B cell (primary cell): ENCODE data around the gene ALG9.

Experiments
- EZH2 ChIP-seq: IDR thresholded peaks from 2 replicates; pipeline ENCODE4 v1.6.1; 2012; ENCODE audit warnings: borderline replicate concordance, low read depth, mild to moderate bottlenecking, moderate library complexity, low read length; ENCODE audit not compliant: insufficient read depth, poor library complexity, severe bottlenecking
- TF ChIP-seq, protein P1 (sequence below): fragments of 200-600 bp; IDR thresholded peaks from one replicate; pipeline ENCODE4 v1.8.0; 2022; ENCODE audit warnings: antibody characterized with exemption, mild to moderate bottlenecking

DNA sequence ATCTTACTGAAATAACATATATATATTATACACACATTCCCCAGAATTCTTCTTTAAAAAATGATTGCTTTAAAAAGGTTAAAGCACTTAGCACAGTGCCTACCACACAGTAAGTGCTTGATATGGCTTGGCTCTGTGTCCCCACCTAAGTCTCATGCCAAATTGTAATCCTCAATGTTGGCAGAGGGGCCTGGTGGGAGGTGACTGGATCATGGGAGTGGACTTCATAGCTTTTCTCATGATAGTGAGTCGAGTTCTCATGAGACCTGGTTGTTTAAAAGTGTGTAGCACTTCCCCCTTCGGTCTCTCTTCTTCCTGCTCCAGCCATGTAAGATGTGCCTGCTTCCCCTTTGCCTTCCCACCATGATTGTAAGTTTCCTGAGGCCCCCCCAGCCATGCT, 34.0 kb upstream of the ALG9 start:
- TF ChIP-seq, protein P1, sequence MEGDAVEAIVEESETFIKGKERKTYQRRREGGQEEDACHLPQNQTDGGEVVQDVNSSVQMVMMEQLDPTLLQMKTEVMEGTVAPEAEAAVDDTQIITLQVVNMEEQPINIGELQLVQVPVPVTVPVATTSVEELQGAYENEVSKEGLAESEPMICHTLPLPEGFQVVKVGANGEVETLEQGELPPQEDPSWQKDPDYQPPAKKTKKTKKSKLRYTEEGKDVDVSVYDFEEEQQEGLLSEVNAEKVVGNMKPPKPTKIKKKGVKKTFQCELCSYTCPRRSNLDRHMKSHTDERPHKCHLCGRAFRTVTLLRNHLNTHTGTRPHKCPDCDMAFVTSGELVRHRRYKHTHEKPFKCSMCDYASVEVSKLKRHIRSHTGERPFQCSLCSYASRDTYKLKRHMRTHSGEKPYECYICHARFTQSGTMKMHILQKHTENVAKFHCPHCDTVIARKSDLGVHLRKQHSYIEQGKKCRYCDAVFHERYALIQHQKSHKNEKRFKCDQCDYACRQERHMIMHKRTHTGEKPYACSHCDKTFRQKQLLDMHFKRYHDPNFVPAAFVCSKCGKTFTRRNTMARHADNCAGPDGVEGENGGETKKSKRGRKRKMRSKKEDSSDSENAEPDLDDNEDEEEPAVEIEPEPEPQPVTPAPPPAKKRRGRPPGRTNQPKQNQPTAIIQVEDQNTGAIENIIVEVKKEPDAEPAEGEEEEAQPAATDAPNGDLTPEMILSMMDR = no peak
- TF ChIP-seq EZH2 = no peak
